Upper lobe of right lung (tissue), 1 donor: ENCODE measurements around the gene PFDN1. TPM values are rescaled to one million over a fixed set of nuclear protein-coding genes. Genes with fewer than 3 reads are reported as not detected.
A peak's percentile ranks its signal among the peaks of the same experiment; 100 is the strongest.

Experiments used
- ATAC-seq: fragments of 200-7000 bp; cut with Tn5 transposase; one replicate; pipeline ENCODE4 v1.9.1; 2020; ENCODE audit warnings: mild to moderate bottlenecking, moderate library complexity
- DNase-seq: peaks from one replicate; pipeline ENCODE4 v3.0.0-alpha.2; 2020
- H3K27ac ChIP-seq: fragments of 200-600 bp; one replicate; pipeline ENCODE4 v1.8.0; 2022
- H3K27me3 ChIP-seq: fragments of 200-600 bp; one replicate; pipeline ENCODE4 v1.8.0; 2022; ENCODE audit warnings: mild to moderate bottlenecking
- H3K36me3 ChIP-seq: fragments of 200-600 bp; one replicate; pipeline ENCODE4 v1.8.0; 2022
- H3K4me1 ChIP-seq: fragments of 200-600 bp; one replicate; pipeline ENCODE4 v1.8.0; 2022
- H3K4me3 ChIP-seq: fragments of 200-600 bp; one replicate; pipeline ENCODE4 v1.8.0; 2022; ENCODE audit warnings: mild to moderate bottlenecking
- H3K9me3 ChIP-seq: fragments of 200-600 bp; one replicate; pipeline ENCODE4 v1.8.0; 2022
- intact Hi-C: fragments of 100-400 bp; cut with DNase I; formaldehyde crosslinking; loops from one replicate; pipeline ENCODE4 v1.11.0; 2022
- total RNA-seq: library from RNA; stranded (reverse); fragmentation: NEBNext Ultra II Directional; extraction: Animal tissue kit (Norgen Biotek cat#: 25700); gene quantifications from one replicate; pipeline ENCODE4 v1.2.1, GENCODE V29; 2021
- TF ChIP-seq, protein P1 (sequence below): fragments of 200-600 bp; IDR thresholded peaks from one replicate; pipeline ENCODE4 v1.8.0; 2022; ENCODE audit warnings: antibody characterized with exemption
- donor health status: DM: no; HTN: yes; CAD: no; lungs with severe emphysema.

Gene PFDN1
- total RNA-seq, 1 donor from 2014 or later = 54.0 TPM

DNA sequence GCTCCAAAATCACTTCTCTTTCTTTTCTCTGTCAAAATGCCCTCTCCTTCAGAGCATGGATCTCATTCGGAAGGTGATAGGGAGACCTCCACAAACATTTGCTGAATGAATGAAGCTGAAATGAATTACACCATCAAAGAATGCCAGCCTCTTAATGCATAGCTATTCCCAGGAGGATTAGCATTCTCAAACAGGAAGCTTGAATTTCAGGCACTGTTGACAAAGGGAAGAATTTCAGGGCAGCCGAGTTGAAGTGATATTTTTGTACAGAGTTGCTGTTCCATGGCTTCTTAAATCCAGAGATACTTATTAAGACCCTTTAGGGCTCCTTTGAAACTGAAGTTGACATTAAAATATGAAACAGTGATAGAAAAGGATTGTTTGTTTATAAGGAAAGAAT, 24.7 kb upstream of the PFDN1 start:
- Histone ChIP-seq H3K36me3 (peaks cover 7% of the 10 kb centered on the region), H3K4me1 (peaks cover 39% of the 10 kb centered on the region), H3K4me3 (no peak overlapping the region), H3K27ac (no peak overlapping the region), H3K27me3 (no peaks in the 10 kb centered on the region), H3K9me3 (no peaks in the 10 kb centered on the region)
- no peak for DNase-seq
- intact Hi-C loops = no loop called here
- no peak for ATAC-seq
- TF ChIP-seq, protein P1, sequence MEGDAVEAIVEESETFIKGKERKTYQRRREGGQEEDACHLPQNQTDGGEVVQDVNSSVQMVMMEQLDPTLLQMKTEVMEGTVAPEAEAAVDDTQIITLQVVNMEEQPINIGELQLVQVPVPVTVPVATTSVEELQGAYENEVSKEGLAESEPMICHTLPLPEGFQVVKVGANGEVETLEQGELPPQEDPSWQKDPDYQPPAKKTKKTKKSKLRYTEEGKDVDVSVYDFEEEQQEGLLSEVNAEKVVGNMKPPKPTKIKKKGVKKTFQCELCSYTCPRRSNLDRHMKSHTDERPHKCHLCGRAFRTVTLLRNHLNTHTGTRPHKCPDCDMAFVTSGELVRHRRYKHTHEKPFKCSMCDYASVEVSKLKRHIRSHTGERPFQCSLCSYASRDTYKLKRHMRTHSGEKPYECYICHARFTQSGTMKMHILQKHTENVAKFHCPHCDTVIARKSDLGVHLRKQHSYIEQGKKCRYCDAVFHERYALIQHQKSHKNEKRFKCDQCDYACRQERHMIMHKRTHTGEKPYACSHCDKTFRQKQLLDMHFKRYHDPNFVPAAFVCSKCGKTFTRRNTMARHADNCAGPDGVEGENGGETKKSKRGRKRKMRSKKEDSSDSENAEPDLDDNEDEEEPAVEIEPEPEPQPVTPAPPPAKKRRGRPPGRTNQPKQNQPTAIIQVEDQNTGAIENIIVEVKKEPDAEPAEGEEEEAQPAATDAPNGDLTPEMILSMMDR = no peak

DNA sequence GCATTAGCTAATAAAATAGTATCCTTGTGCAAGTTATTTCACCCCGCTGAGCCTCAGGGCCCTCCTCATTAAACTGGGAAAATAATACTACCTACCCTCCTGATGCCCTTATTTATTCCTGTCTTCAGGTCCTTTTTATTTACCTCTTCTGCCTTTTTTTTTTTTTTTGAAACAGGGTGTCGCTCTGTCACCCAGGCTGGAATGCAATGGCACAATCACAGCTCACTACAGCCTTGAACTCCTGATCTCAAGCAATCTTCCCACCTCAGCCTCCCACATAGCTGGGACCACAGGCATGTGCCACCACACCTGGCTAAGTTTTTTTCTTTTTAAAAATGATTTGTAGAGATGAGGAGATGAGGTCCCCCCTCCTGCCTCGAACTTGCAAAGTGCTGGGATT, 22.6 kb upstream of the PFDN1 start:
- no peaks in the 10 kb centered on the region for H3K27me3 ChIP-seq
- no peaks in the 10 kb centered on the region for H3K36me3 ChIP-seq
- no peak overlapping the region for H3K27ac ChIP-seq
- no peak for DNase-seq
- peaks cover 57% of the 10 kb centered on the region for H3K4me1 ChIP-seq
- H3K4me3 ChIP-seq = no peak overlapping the region
- ATAC-seq = no peak
- intact Hi-C loops = no loop called here
- TF ChIP-seq, protein P1 = no peak
- no peaks in the 10 kb centered on the region for H3K9me3 ChIP-seq

DNA sequence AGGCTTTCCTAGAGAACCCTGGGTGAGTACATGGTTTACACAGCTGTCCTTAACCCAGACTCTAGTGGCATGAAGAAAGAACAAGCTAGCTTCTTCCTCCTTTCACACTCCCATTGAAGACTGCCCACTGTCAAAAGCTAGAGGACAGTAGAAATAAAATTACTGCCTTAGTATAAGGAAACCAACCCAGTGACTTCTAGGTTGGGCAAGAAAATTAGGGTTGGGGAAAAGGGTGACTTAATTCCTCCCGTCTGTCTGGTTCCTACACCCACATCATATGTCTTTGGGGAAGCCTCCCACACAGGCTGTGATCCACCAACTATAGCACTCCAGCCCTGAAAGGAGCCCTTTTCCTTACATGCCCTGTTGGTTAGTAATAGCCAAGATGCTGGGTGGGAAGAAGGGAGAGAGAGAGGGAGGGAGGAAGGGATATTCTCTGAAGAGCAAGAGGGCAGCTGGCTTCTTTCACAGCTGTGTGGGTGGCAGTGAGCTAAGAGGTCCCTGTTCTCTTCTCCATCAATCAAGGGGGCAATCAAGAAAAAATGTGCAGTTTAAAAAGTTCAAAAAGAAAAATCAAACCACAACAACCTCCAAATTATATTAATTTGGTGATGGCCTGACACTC, 21.8 kb upstream of the PFDN1 start:
- Histone ChIP-seq H3K36me3 (no peaks in the 10 kb centered on the region), H3K27ac (no peak overlapping the region), H3K4me3 (no peak overlapping the region), H3K27me3 (no peaks in the 10 kb centered on the region), H3K9me3 (no peaks in the 10 kb centered on the region), H3K4me1 (peaks cover 57% of the 10 kb centered on the region)
- TF ChIP-seq, protein P1 = no peak
- intact Hi-C loops = no loop called here
- peak; percentile 76 for ATAC-seq
- DNase-seq = no peak

DNA sequence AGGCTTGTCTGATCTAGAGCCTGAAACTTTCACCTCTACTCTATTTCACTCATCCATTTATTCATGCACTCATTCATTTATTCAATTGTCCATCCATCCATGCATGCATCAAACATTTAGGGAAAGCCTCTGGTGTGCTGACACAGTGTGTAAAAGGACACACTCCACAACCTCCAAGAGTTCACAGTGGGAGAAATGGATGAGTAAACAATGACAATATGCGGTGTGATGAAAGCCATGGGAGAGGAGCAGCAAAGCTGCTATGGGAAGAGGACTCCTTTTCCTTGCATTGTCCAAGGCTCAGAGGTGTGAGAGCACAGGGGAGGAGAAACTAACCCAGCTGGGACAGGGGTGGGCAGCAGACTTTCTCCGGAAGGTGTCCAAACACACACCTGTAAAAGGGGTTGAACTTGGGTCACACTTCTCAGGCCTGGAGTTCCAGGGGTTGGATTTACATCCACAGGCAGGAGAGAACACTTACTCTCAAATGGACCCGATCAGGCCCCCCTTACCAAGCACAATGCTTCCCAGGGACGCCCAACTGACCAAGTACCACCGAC, 21.2 kb upstream of the PFDN1 start:
- H3K27ac ChIP-seq = peak overlapping the region; percentile 75
- H3K9me3 ChIP-seq = no peaks in the 10 kb centered on the region
- intact Hi-C loops = no loop called here
- no peak for DNase-seq
- ATAC-seq = no peak
- no peaks in the 10 kb centered on the region for H3K27me3 ChIP-seq
- TF ChIP-seq, protein P1 = no peak
- peaks cover 58% of the 10 kb centered on the region for H3K4me1 ChIP-seq
- no peak overlapping the region for H3K4me3 ChIP-seq
- H3K36me3 ChIP-seq = no peaks in the 10 kb centered on the region

DNA sequence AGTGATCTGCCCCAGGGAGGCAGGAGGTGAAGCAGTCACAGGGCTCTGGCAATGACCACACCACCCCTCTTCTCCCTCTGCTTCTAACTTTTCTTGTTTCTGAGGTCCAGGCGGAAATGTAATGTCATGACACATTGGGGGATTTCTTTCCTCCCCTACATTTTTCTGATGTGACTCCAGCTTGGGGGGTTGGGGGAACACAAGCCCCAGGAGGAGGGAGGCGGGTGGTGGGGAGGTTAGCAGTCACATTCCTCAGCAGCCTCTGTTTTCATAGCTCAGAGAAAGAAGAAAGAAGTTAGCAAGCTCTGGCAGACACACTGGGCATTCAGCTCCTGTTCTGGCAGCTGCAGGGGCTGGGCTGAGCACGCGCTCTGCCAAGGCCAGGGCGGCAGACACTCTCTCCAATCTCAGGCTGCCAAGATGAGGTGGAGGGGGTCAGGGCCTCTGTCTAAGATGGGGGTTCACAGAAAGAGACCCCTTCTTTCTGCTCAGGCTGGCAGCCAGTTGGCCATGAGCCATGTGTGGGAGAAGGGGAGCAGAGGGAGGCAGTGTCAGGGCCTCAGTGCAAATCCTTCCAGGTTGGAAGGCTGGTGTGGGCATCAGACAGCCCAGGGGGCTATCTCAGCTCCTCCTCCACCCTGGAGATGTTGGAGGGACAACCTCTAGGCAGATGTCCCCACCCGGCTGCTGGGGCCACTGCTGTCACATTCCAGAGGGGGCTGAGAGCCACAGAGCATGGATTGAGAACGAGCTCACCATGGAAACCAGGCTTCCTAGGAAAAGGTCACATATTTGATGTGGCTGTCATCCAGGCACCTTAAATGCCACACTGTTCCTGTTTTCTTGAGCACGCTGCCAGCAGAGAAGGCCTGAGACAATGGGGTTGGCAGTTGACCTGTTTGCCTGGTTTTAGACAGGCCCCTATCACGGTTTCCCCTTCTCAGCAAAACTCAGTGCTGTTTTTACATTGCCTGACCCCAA, 20.1 kb upstream of the PFDN1 start:
- H3K36me3 ChIP-seq = no peaks in the 10 kb centered on the region

More for the DNA sequence above, 20.1 kb upstream of the PFDN1 start:
- ATAC-seq = peak; percentile 32
- intact Hi-C loops = no loop called here
- DNase-seq = no peak
- H3K4me3 ChIP-seq = no peak overlapping the region
- peaks cover 61% of the 10 kb centered on the region for H3K4me1 ChIP-seq
- TF ChIP-seq, protein P1 = no peak
- H3K27me3 ChIP-seq = no peaks in the 10 kb centered on the region
- H3K27ac ChIP-seq = peak overlapping the region; percentile 75
- H3K9me3 ChIP-seq = no peaks in the 10 kb centered on the region
